ENCODE measurements around the gene GINS3. TPM values are rescaled to one million over a fixed set of nuclear protein-coding genes. Genes with fewer than 3 reads are reported as not detected.

GINS3 gene
- polyA plus RNA-seq, 3 donors: 0.79 to 1.8 (median 1.4) TPM

- peaks cover 0 to 7% of the 10 kb centered on the region in 2 donors for H3K9me3 ChIP-seq (replicated peaks in 1 of 2; ENCODE audit: control insufficient read depth in 1 of 2, insufficient read depth in 1 of 2, low read length in 2 of 2)
- no peaks in the 10 kb centered on the region for H3K79me2 ChIP-seq (ENCODE audit: insufficient read depth, low read length)
- peak in 1 of 3 donors; percentile 20 for DNase-seq
- peaks cover 0 to 8% (median 4%) of the 10 kb centered on the region in 7 donors for H3K9me3 Mint-ChIP-seq
- no peak overlapping the region for H3K27ac ChIP-seq (ENCODE audit: low read depth in 1 of 2, low read length in 2 of 2)
- no peaks in the 10 kb centered on the region for H3K36me3 Mint-ChIP-seq
- no peak overlapping the region for H3K9ac ChIP-seq (ENCODE audit: insufficient read depth, low read length, poor library complexity, severe bottlenecking)
- H3K4me3 Mint-ChIP-seq: no peak overlapping the region
- no peaks in the 10 kb centered on the region for H3K4me1 ChIP-seq (ENCODE audit: control insufficient read depth in 1 of 2, insufficient read depth in 2 of 2, low read length in 2 of 2)
- no peaks in the 10 kb centered on the region for H4K20me1 ChIP-seq (ENCODE audit: insufficient read depth, low read length)
- H3K27me3 Mint-ChIP-seq (ENCODE audit: low read depth in 3 of 3): peaks cover 10 to 25% (median 19%) of the 10 kb centered on the region in 3 donors
- peaks cover 2 to 6% of the 10 kb centered on the region in 2 donors for H3K27me3 ChIP-seq (ENCODE audit: control insufficient read depth in 2 of 2, insufficient read depth in 2 of 2, low read length in 2 of 2)
- 100% methylated on average over 1 of the region's 5 CpGs for WGBS (ENCODE audit: insufficient coverage)
- H3K4me2 ChIP-seq (replicated peaks; ENCODE audit: extremely low read depth, low read length, poor library complexity, severe bottlenecking): no peak overlapping the region
- no peak for TF ChIP-seq CTCF (IDR thresholded peaks at IDR 0.05)
- no peak overlapping the region for H3K4me3 ChIP-seq (replicated peaks in 1 of 3; ENCODE audit: low read depth in 2 of 3, low read length in 3 of 3)
- intact Hi-C loops (cut with micrococcal nuclease): no loop called here
- no peak overlapping the region for H3K27ac Mint-ChIP-seq
- no peaks in the 10 kb centered on the region for H3K36me3 ChIP-seq (replicated peaks in 1 of 2; ENCODE audit: control insufficient read depth in 1 of 2, insufficient read depth in 2 of 2, low read length in 2 of 2)
- no peak overlapping the region for H2AFZ ChIP-seq (ENCODE audit: insufficient read depth, low read depth, low read length, poor library complexity, severe bottlenecking)
- H3K4me1 Mint-ChIP-seq: no peaks in the 10 kb centered on the region
Measured at GRCh38 chr16:58366247-58367031, 25.8 kb upstream of the GINS3 start.

GRCh38 chr16:58367252-58367651 is 25.0 kb upstream of the GINS3 start:
- Mint-ChIP-seq H3K36me3 (no peaks in the 10 kb centered on the region), H3K4me3 (no peak overlapping the region), H3K4me1 (no peaks in the 10 kb centered on the region), H3K27me3 (ENCODE audit: low read depth in 3 of 3) (peaks cover 10 to 25% (median 19%) of the 10 kb centered on the region in 3 donors), H3K27ac (no peak overlapping the region), H3K9me3 (peaks cover 0 to 2% (median 2%) of the 10 kb centered on the region in 7 donors)
- TF ChIP-seq CTCF (IDR thresholded peaks at IDR 0.05): no peak
- Histone ChIP-seq H4K20me1 (ENCODE audit: insufficient read depth, low read length) (no peaks in the 10 kb centered on the region), H3K79me2 (ENCODE audit: insufficient read depth, low read length) (no peaks in the 10 kb centered on the region), H3K9ac (ENCODE audit: insufficient read depth, low read length, poor library complexity, severe bottlenecking) (no peak overlapping the region), H2AFZ (ENCODE audit: insufficient read depth, low read depth, low read length, poor library complexity, severe bottlenecking) (no peak overlapping the region), H3K4me3 (replicated peaks in 1 of 3; ENCODE audit: low read depth in 2 of 3, low read length in 3 of 3) (no peak overlapping the region), H3K36me3 (replicated peaks in 1 of 2; ENCODE audit: control insufficient read depth in 1 of 2, insufficient read depth in 2 of 2, low read length in 2 of 2) (no peaks in the 10 kb centered on the region), H3K27ac (ENCODE audit: low read depth in 1 of 2, low read length in 2 of 2) (no peak overlapping the region), H3K4me1 (ENCODE audit: control insufficient read depth in 1 of 2, insufficient read depth in 2 of 2, low read length in 2 of 2) (no peaks in the 10 kb centered on the region), H3K27me3 (ENCODE audit: control insufficient read depth in 2 of 2, insufficient read depth in 2 of 2, low read length in 2 of 2) (peaks cover 2 to 6% of the 10 kb centered on the region in 2 donors), H3K9me3 (replicated peaks in 1 of 2; ENCODE audit: control insufficient read depth in 1 of 2, insufficient read depth in 1 of 2, low read length in 2 of 2) (no peaks in the 10 kb centered on the region), H3K4me2 (replicated peaks; ENCODE audit: extremely low read depth, low read length, poor library complexity, severe bottlenecking) (no peak overlapping the region)
- WGBS (ENCODE audit: insufficient coverage): no CpG with 5 or more reads among the region's 2 CpGs
- DNase-seq: no peak
- intact Hi-C loops (cut with micrococcal nuclease): no loop called here
